Endothelial cell of umbilical vein (primary cell): ENCODE data around the gene DIP2C. TPM values are rescaled to one million over a fixed set of nuclear protein-coding genes. Genes with fewer than 3 reads are reported as not detected.

Experiments used
- BruUV-seq: library from RNA; stranded (reverse); fragments of 400-500 nt; replicated peaks from 2 replicates; lab custom pipeline; 2021; lab: Mats Ljungman, UMichigan
- CTCF ChIA-PET: fragments of 300-600, 350-600 bp; sonication (Branson Sonifier 250); formaldehyde crosslinking; loops from one replicate; lab custom pipeline; 2021; ENCODE audit warnings: antibody characterized with exemption, inconsistent platforms; lab: Charles Lee
- POLR2A ChIA-PET: fragments of 300-600, 350-600 bp; sonication (Branson Sonifier 250); formaldehyde crosslinking; loops from one replicate; lab custom pipeline; 2021; ENCODE audit warnings: antibody characterized with exemption, inconsistent platforms; lab: Charles Lee
- DNase-seq: peaks from one replicate; pipeline ENCODE4 v3.0.0-alpha.2; 2011; ENCODE audit warnings: low read depth, low spot score
- FAIRE-seq: peaks from 2 replicates; lab custom pipeline; 2011; peaks lifted over from hg19 to GRCh38; lab: Jason Lieb, UNC
- H2AFZ ChIP-seq: 2 replicates; pipeline ENCODE4 v1.6.0; 2012; ENCODE audit warnings: low read depth, low read length, control low read depth, inconsistent platforms
- H3K27ac ChIP-seq: 2 replicates; pipeline ENCODE4 v1.5.1; 2011; ENCODE audit warnings: low read depth, mild to moderate bottlenecking, control low read depth, low read length, moderate library complexity; ENCODE audit not compliant: insufficient read depth
- H3K27me3 ChIP-seq, 2 experiments: 2 replicates each; pipeline versions ENCODE4 v1.6.0 to v1.6.1; 2011; ENCODE audit warnings: low read length in 2 of 2, mixed read lengths in 1 of 2; ENCODE audit not compliant: control insufficient read depth in 2 of 2, insufficient read depth in 2 of 2
- H3K36me3 ChIP-seq, 2 experiments: 2 replicates in 1 of 2; 3 replicates in 1 of 2; pipeline ENCODE4 v1.5.1; 2011; ENCODE audit warnings: low read length in 2 of 2, mild to moderate bottlenecking in 1 of 2, moderate library complexity in 1 of 2; ENCODE audit not compliant: control insufficient read depth in 2 of 2, insufficient read depth in 2 of 2; ENCODE audit errors: extremely low read depth in 1 of 2
- H3K4me1 ChIP-seq: 3 replicates; pipeline ENCODE4 v1.5.1; 2011; ENCODE audit warnings: mild to moderate bottlenecking, low read length; ENCODE audit not compliant: control insufficient read depth, insufficient read depth; ENCODE audit errors: extremely low read depth
- H3K4me2 ChIP-seq: 2 replicates; pipeline ENCODE4 v1.6.1; 2011; ENCODE audit warnings: low read length, control low read depth, mixed read lengths; ENCODE audit not compliant: insufficient read depth
- H3K4me3 ChIP-seq, 3 experiments: fragments of 200-600 bp in 1 of 3; sonication (generic), shearing (Covaris generic) in 1 of 3; replicated peaks in 1 of 3; 2 replicates each; pipeline ENCODE4 v1.5.1; 2011 to 2016; ENCODE audit warnings: control low read depth in 3 of 3, low read length in 3 of 3, mild to moderate bottlenecking in 2 of 3, inconsistent platforms in 1 of 3, low read depth in 1 of 3, moderate library complexity in 1 of 3; ENCODE audit not compliant: insufficient read depth in 1 of 3
- H3K79me2 ChIP-seq: 2 replicates; pipeline ENCODE4 v1.6.0; 2012; ENCODE audit warnings: low read length, inconsistent platforms; ENCODE audit not compliant: control insufficient read depth, insufficient read depth
- H3K9ac ChIP-seq: replicated peaks from 2 replicates; pipeline ENCODE3; 2011; ENCODE audit warnings: low read length, control low read depth; ENCODE audit not compliant: insufficient read depth; ENCODE audit errors: extremely low read depth
- H3K9me1 ChIP-seq: replicated peaks from 3 replicates; pipeline ENCODE4 v1.6.0; 2011; ENCODE audit warnings: mild to moderate bottlenecking, low read length; ENCODE audit not compliant: control insufficient read depth, insufficient read depth; ENCODE audit errors: extremely low read depth
- H3K9me3 ChIP-seq: replicated peaks from 2 replicates; pipeline ENCODE4 v1.5.1; 2012; ENCODE audit warnings: low read length, inconsistent platforms; ENCODE audit not compliant: control insufficient read depth, insufficient read depth
- H4K20me1 ChIP-seq: replicated peaks from 2 replicates; pipeline ENCODE3; 2011; ENCODE audit warnings: mild to moderate bottlenecking, low read length; ENCODE audit not compliant: control insufficient read depth, insufficient read depth; ENCODE audit errors: extremely low read depth
- CTCF ChIP-seq, 2 donors: IDR thresholded peaks; 1 replicate in 1 of 2; 2 replicates in 1 of 2; pipeline ENCODE4 v1.5.1; 2011; ENCODE audit warnings: low read length in 2 of 2, mild to moderate bottlenecking in 2 of 2, moderate library complexity in 2 of 2, control low read depth in 1 of 2, inconsistent platforms in 1 of 2, low read depth in 1 of 2; ENCODE audit not compliant: insufficient read depth in 1 of 2; ENCODE audit errors: extremely low read depth in 1 of 2
- EZH2 ChIP-seq: IDR thresholded peaks from 2 replicates; pipeline ENCODE4 v1.6.1; 2012; ENCODE audit warnings: borderline replicate concordance, low read depth, mild to moderate bottlenecking, moderate library complexity, low read length, inconsistent platforms; ENCODE audit not compliant: severe bottlenecking
- FOS ChIP-seq: IDR thresholded peaks from 2 replicates; pipeline ENCODE4 v1.6.1; 2011; ENCODE audit warnings: mild to moderate bottlenecking, low read length, moderate library complexity, borderline replicate concordance; ENCODE audit not compliant: insufficient read depth
- GATA2 ChIP-seq: IDR thresholded peaks from 2 replicates; pipeline ENCODE4 v1.7.0; 2011; ENCODE audit warnings: low read depth, mild to moderate bottlenecking, moderate library complexity, mixed read lengths, low read length; ENCODE audit not compliant: insufficient read length, insufficient read depth
- JUN ChIP-seq: IDR thresholded peaks from 2 replicates; pipeline ENCODE4 v1.6.1; 2011; ENCODE audit warnings: borderline replicate concordance, low read depth; ENCODE audit not compliant: insufficient read length, insufficient read depth
- MAX ChIP-seq: IDR thresholded peaks from 2 replicates; pipeline ENCODE4 v1.6.1; 2011; ENCODE audit not compliant: insufficient read depth, insufficient read length
- MYC ChIP-seq: IDR thresholded peaks from one replicate; pipeline ENCODE4 v1.6.1; 2011; ENCODE audit warnings: mild to moderate bottlenecking, low read depth, low read length
- POLR2A ChIP-seq: IDR thresholded peaks from 2 replicates; pipeline ENCODE4 v1.6.1; 2012; ENCODE audit warnings: low read depth, mild to moderate bottlenecking, control low read depth, low read length
- POLR2AphosphoS5 ChIP-seq: IDR thresholded peaks from 2 replicates; pipeline ENCODE4 v1.6.1; 2012; ENCODE audit warnings: low read depth, mild to moderate bottlenecking, control low read depth, low read length, moderate library complexity; ENCODE audit not compliant: insufficient read depth
- dilution Hi-C: fragments of 300-500 bp; cut with MboI; formaldehyde crosslinking; loops from one replicate; pipeline ENCODE4 v1.15.0; 2019; ENCODE audit warnings: low sequenced_read_pairs; ENCODE audit not compliant: extremely low pct_ligation_motif_present
- intact Hi-C: fragments of 100-400 bp; cut with micrococcal nuclease; formaldehyde crosslinking; loops from one replicate; pipeline ENCODE4 v1.10.0; 2022
- polyA plus RNA-seq, 4 experiments: library from polyadenylated mRNA; depleted of rRNA in 3 of 4; stranded (reverse) in 3 of 4; unstranded in 1 of 4; fragments of >200 nt; gene quantifications; 2 replicates each; pipeline versions ENCODE4 v1.2.1 to v1.2.3, GENCODE V29; 2011 to 2012; ENCODE audit warnings: missing spikeins in 1 of 4
- total RNA-seq: library from RNA; stranded (reverse); gene quantifications from 2 replicates; pipeline ENCODE4 v1.2.3, GENCODE V29; 2021

Gene DIP2C
- total and polyA plus RNA-seq, 2 donors (not counting 3 experiments of a cell fraction or from before 2014, with no cell fraction given), result 3.6 to 10.7 TPM

GRCh38 chr10:497289-497688, 192.2 kb downstream of the DIP2C start:
- TF ChIP-seq POLR2A (no peak), MYC (no peak)
- Histone ChIP-seq H3K36me3 (no peaks in the 10 kb centered on the region), H4K20me1 (no peaks in the 10 kb centered on the region), H3K79me2 (no peaks in the 10 kb centered on the region), H3K9me3 (no peaks in the 10 kb centered on the region), H3K4me3 (no peak overlapping the region), H2AFZ (no peak overlapping the region), H3K27me3 (peaks cover 0 to 2% of the 10 kb centered on the region in 2 experiments), H3K4me2 (no peak overlapping the region), H3K4me1 (peaks cover 12% of the 10 kb centered on the region), H3K27ac (no peak overlapping the region), H3K9me1 (no peaks in the 10 kb centered on the region), H3K9ac (no peak overlapping the region)
- intact Hi-C loops (no loop called here), dilution Hi-C loops (no loop called here)
- FAIRE-seq (no peak), DNase-seq (no peak)
- no TSS peak for BruUV-seq
- CTCF ChIA-PET, result interaction anchor here (1.6 kb wide), 1 partner anchor 14 kb away, joined by 3 read pairs; no protein-coding TSS in a partner anchor
- POLR2A ChIA-PET, result no interaction called here

GRCh38 chr10:494556-494955, 194.9 kb downstream of the DIP2C start:
- H4K20me1 ChIP-seq, result no peaks in the 10 kb centered on the region
- no peak for FAIRE-seq

More at GRCh38 chr10:494556-494955, 194.9 kb downstream of the DIP2C start:
- no peak overlapping the region for H3K4me3 ChIP-seq
- TF ChIP-seq CTCF (IDR thresholded peaks at IDR 0.05; ENCODE audit: extremely low read depth in 1 of 2, insufficient read depth in 1 of 2, low read depth in 1 of 2, low read length in 2 of 2), result no peak
- TF ChIP-seq JUN, result no peak
- TF ChIP-seq GATA2, result no peak
- no peak for TF ChIP-seq FOS
- no peak for TF ChIP-seq POLR2A
- no peak for TF ChIP-seq POLR2AphosphoS5
- TF ChIP-seq MYC, result no peak
- TF ChIP-seq MAX, result no peak
- TF ChIP-seq EZH2, result no peak
- dilution Hi-C loops, result no loop called here
- H3K27me3 ChIP-seq, result peaks cover 0 to 2% of the 10 kb centered on the region in 2 experiments
- no peaks in the 10 kb centered on the region for H3K79me2 ChIP-seq
- intact Hi-C loops, result no loop called here
- no peak overlapping the region for H3K9ac ChIP-seq
- H3K9me1 ChIP-seq, result no peaks in the 10 kb centered on the region
- no peak for DNase-seq
- H2AFZ ChIP-seq, result no peak overlapping the region
- H3K36me3 ChIP-seq, result no peaks in the 10 kb centered on the region
- ChIA-PET POLR2A (no interaction called here), CTCF (no interaction called here)
- H3K9me3 ChIP-seq, result no peaks in the 10 kb centered on the region
- H3K4me1 ChIP-seq, result no peaks in the 10 kb centered on the region
- H3K27ac ChIP-seq, result no peak overlapping the region
- no peak overlapping the region for H3K4me2 ChIP-seq
- no TSS peak for BruUV-seq
